Natural killer cell (primary cell): ENCODE results near the gene MYOF. TPM values are rescaled to one million over a fixed set of nuclear protein-coding genes. Genes with fewer than 3 reads are reported as not detected.
"Not testable (repeated sequence)": the region's sequence is repeated elsewhere in the genome, so short reads cannot be mapped to it uniquely, and the experiment has no call there.

Experiments used
- ATAC-seq, 3 donors: fragments of 150-1000 bp in 2 of 3; fragments of 200-7000 bp in 1 of 3; cut with Tn5 transposase; 1 replicate in 1 of 3; 2 replicates in 2 of 3; pipeline ENCODE4 v1.10.0; 2021; ENCODE audit warnings: mild to moderate bottlenecking in 2 of 3, moderate library complexity in 2 of 3
- DNase-seq, 2 donors: peaks; one replicate each; pipeline versions ENCODE4 v3.0.0 to v3.0.0-alpha.2; 2013 to 2021; ENCODE audit warnings: mixed read lengths in 1 of 2
- H3K27ac ChIP-seq: one replicate; pipeline ENCODE4 v1.5.1; 2013; ENCODE audit warnings: mild to moderate bottlenecking, low read length
- H3K27me3 ChIP-seq: one replicate; pipeline ENCODE4 v1.6.1; 2013; ENCODE audit warnings: low read length; ENCODE audit not compliant: control insufficient read depth, insufficient read depth
- H3K36me3 ChIP-seq: one replicate; pipeline ENCODE4 v1.6.1; 2013; ENCODE audit warnings: low read length; ENCODE audit not compliant: control insufficient read depth, insufficient read depth
- H3K4me1 ChIP-seq: one replicate; pipeline ENCODE4 v1.6.1; 2013; ENCODE audit warnings: low read length; ENCODE audit not compliant: control insufficient read depth, insufficient read depth
- H3K4me3 ChIP-seq: one replicate; pipeline ENCODE4 v1.5.1; 2013; ENCODE audit warnings: low read length
- H3K9me3 ChIP-seq: one replicate; pipeline ENCODE4 v1.6.1; 2013; ENCODE audit warnings: low read length; ENCODE audit not compliant: control insufficient read depth, insufficient read depth
- H3K27ac Mint-ChIP-seq, 2 donors: one replicate each; pipeline ENCODE4 v1.8.0; 2022; ENCODE audit warnings: mild to moderate bottlenecking in 2 of 2, mixed read lengths in 2 of 2, moderate library complexity in 1 of 2
- H3K27me3 Mint-ChIP-seq, 2 donors: one replicate each; pipeline ENCODE4 v1.8.0; 2022; ENCODE audit warnings: low read depth in 2 of 2, mixed read lengths in 2 of 2
- H3K36me3 Mint-ChIP-seq: one replicate; pipeline ENCODE4 v1.8.0; 2022; ENCODE audit warnings: mixed read lengths
- H3K4me1 Mint-ChIP-seq, 2 donors: one replicate each; pipeline ENCODE4 v1.8.0; 2022; ENCODE audit warnings: mixed read lengths in 2 of 2
- H3K4me3 Mint-ChIP-seq: one replicate; pipeline ENCODE4 v1.8.0; 2022; ENCODE audit warnings: mild to moderate bottlenecking, moderate library complexity, mixed read lengths
- H3K9me3 Mint-ChIP-seq, 2 donors: one replicate each; pipeline ENCODE4 v1.8.0; 2022; ENCODE audit warnings: mixed read lengths in 2 of 2
- CTCF ChIP-seq: fragments of 200-600 bp; IDR thresholded peaks from one replicate; pipeline ENCODE4 v1.8.0; 2022; ENCODE audit warnings: antibody characterized with exemption
- WGBS: methylation state at CpG from one replicate; pipeline ENCODE4 v1.1.7; 2013; ENCODE audit warnings: missing lambda C conversion rate; ENCODE audit not compliant: insufficient coverage; 5-methylcytosine and 5-hydroxymethylcytosine counted together
- intact Hi-C: fragments of 100-400 bp; cut with micrococcal nuclease; formaldehyde crosslinking; loops from one replicate; pipeline ENCODE4 v1.14.2; 2022
- total RNA-seq, 4 donors: library from RNA; stranded (reverse); fragments of 120-200 nt in 1 of 4; gene quantifications; one replicate each; pipeline versions ENCODE4 v1.2.3 to v1.2.4, GENCODE V29; 2013 to 2022

The MYOF gene
- total RNA-seq, 3 donors from 2014 or later (not counting 1 experiment from before 2014, with no cell fraction given), result 2.0 to 9.7 (median 2.9) TPM

- 88% methylated on average over 5 of the region's 6 CpGs for WGBS
- no peak for TF ChIP-seq CTCF
- Mint-ChIP-seq H3K4me1 (no peaks in the 10 kb centered on the region), H3K4me3 (no peak overlapping the region), H3K27ac (no peak overlapping the region), H3K36me3 (no peaks in the 10 kb centered on the region), H3K9me3 (no peaks in the 10 kb centered on the region), H3K27me3 (peaks cover 8 to 30% of the 10 kb centered on the region in 2 donors)
- no peak overlapping the region for H3K4me3 ChIP-seq
- H3K4me1 ChIP-seq, result no peaks in the 10 kb centered on the region
- no peaks in the 10 kb centered on the region for H3K27me3 ChIP-seq
- DNase-seq (no peak), ATAC-seq (no peak)
- no peak overlapping the region for H3K27ac ChIP-seq
- no peaks in the 10 kb centered on the region for H3K36me3 ChIP-seq
- intact Hi-C loops, result no loop called here
- no peaks in the 10 kb centered on the region for H3K9me3 ChIP-seq
Measured at GRCh38 chr10:93319896-93320295, 162.2 kb downstream of the MYOF start.

GRCh38 chr10:93319096-93319495 is 163.0 kb downstream of the MYOF start:
- no peaks in the 10 kb centered on the region for H3K4me1 Mint-ChIP-seq
- ATAC-seq (no peak), DNase-seq (no peak)
- Histone ChIP-seq H3K27ac (no peak overlapping the region), H3K36me3 (no peaks in the 10 kb centered on the region), H3K4me3 (no peak overlapping the region), H3K4me1 (no peaks in the 10 kb centered on the region), H3K27me3 (no peaks in the 10 kb centered on the region), H3K9me3 (no peaks in the 10 kb centered on the region)
- no peak overlapping the region for H3K27ac Mint-ChIP-seq
- intact Hi-C loops, result no loop called here
- no peaks in the 10 kb centered on the region for H3K9me3 Mint-ChIP-seq
- H3K36me3 Mint-ChIP-seq, result no peaks in the 10 kb centered on the region
- H3K27me3 Mint-ChIP-seq, result peaks cover 4 to 27% of the 10 kb centered on the region in 2 donors
- H3K4me3 Mint-ChIP-seq, result no peak overlapping the region
- 42% methylated on average over 3 of the region's 4 CpGs for WGBS
- TF ChIP-seq CTCF, result no peak

GRCh38 chr10:93315246-93315645 is 166.9 kb downstream of the MYOF start:
- H3K36me3 ChIP-seq, result no peaks in the 10 kb centered on the region
- 36% methylated on average over 7 of the region's 7 CpGs for WGBS
- Mint-ChIP-seq H3K4me1 (no peaks in the 10 kb centered on the region), H3K27ac (no peak overlapping the region), H3K9me3 (no peaks in the 10 kb centered on the region), H3K36me3 (no peaks in the 10 kb centered on the region), H3K27me3 (peaks cover 10 to 12% of the 10 kb centered on the region in 2 donors), H3K4me3 (no peak overlapping the region)
- no peaks in the 10 kb centered on the region for H3K27me3 ChIP-seq
- intact Hi-C loops, result no loop called here
- no peak for TF ChIP-seq CTCF
- no peaks in the 10 kb centered on the region for H3K4me1 ChIP-seq
- H3K4me3 ChIP-seq, result no peak overlapping the region
- ATAC-seq (no peak), DNase-seq (no peak)
- H3K27ac ChIP-seq, result no peak overlapping the region
- H3K9me3 ChIP-seq, result no peaks in the 10 kb centered on the region

- H3K27me3 ChIP-seq, H3K27ac ChIP-seq, H3K36me3 Mint-ChIP-seq, H3K4me1 ChIP-seq, H3K36me3 ChIP-seq, H3K9me3 Mint-ChIP-seq, H3K27ac Mint-ChIP-seq, H3K4me3 Mint-ChIP-seq, H3K4me3 ChIP-seq, H3K9me3 ChIP-seq, intact Hi-C loops, H3K4me1 Mint-ChIP-seq, ATAC-seq, DNase-seq: not testable (repeated sequence)
- 96% methylated on average over 2 of the region's 3 CpGs for WGBS
- H3K27me3 Mint-ChIP-seq, result peaks cover 10 to 12% of the 10 kb centered on the region in 2 donors
Measured at GRCh38 chr10:93314656-93315055, 167.5 kb downstream of the MYOF start.
